PC-3 (cell line): ENCODE data around the gene EPHA10. TPM values are rescaled to one million over a fixed set of nuclear protein-coding genes. Genes with fewer than 3 reads are reported as not detected.
"Not testable (repeated sequence)": the region's sequence is repeated elsewhere in the genome, so short reads cannot be mapped to it uniquely, and the experiment has no call there.

Experiments
- ATAC-seq: fragments of 200-7000 bp; cut with Tn5 transposase; 2 replicates; pipeline ENCODE4 v1.9.1; 2020; ENCODE audit warnings: mild to moderate bottlenecking, moderate library complexity
- BruUV-seq: library from RNA; stranded (reverse); fragments of 400-500 nt; replicated peaks from 2 replicates; lab custom pipeline; 2021; lab: Mats Ljungman, UMichigan
- CTCF ChIA-PET: fragments of 300-600 bp; sonication (Branson Sonifier 250); formaldehyde crosslinking; loops from one replicate; lab custom pipeline; 2022; ENCODE audit warnings: antibody characterized with exemption; lab: Charles Lee
- POLR2A ChIA-PET: fragments of 300-600 bp; sonication (Branson Sonifier 250); formaldehyde crosslinking; loops from one replicate; lab custom pipeline; 2022; ENCODE audit warnings: antibody characterized with exemption; ENCODE audit not compliant: unreplicated experiment; lab: Charles Lee
- DNase-seq: peaks from one replicate; pipeline ENCODE4 v3.0.0-alpha.2; 2015
- H2AFZ ChIP-seq: fragments of 300-600 bp; sonication (generic); 2 replicates; pipeline ENCODE4 v1.6.0; 2016; ENCODE audit warnings: antibody characterized with exemption, low read length
- H3F3A ChIP-seq: fragments of 300-600 bp; sonication (generic); one replicate; pipeline ENCODE4 v1.6.0; 2017; ENCODE audit warnings: antibody characterized with exemption, low read length, control low read depth, mild to moderate bottlenecking; ENCODE audit not compliant: unreplicated experiment
- H3K27ac ChIP-seq: fragments of 300-600 bp; sonication (generic); 2 replicates; pipeline ENCODE4 v1.5.1; 2016; ENCODE audit warnings: mild to moderate bottlenecking, low read length
- H3K27me3 ChIP-seq: fragments of 300-600 bp; sonication (generic); 2 replicates; pipeline ENCODE4 v1.6.1; 2016; ENCODE audit warnings: low read length, mixed read lengths
- H3K36me3 ChIP-seq: fragments of 300-600 bp; sonication (generic); 2 replicates; pipeline ENCODE4 v1.6.1; 2016; ENCODE audit warnings: low read depth, mixed run types, low read length, mixed read lengths
- H3K4me1 ChIP-seq: fragments of 300-600 bp; sonication (generic); 2 replicates; pipeline ENCODE4 v1.5.1; 2016; ENCODE audit warnings: low read length; ENCODE audit not compliant: insufficient read depth
- H3K4me2 ChIP-seq: fragments of 300-600 bp; sonication (generic); 2 replicates; pipeline ENCODE4 v1.6.0; 2016; ENCODE audit warnings: low read length
- H3K4me3 ChIP-seq: fragments of 300-600 bp; sonication (generic); 2 replicates; pipeline ENCODE4 v1.5.1; 2016; ENCODE audit warnings: mild to moderate bottlenecking, low read length, mixed read lengths
- H3K79me2 ChIP-seq: fragments of 300-600 bp; sonication (generic); 2 replicates; pipeline ENCODE4 v1.6.1; 2017; ENCODE audit warnings: low read length, mixed read lengths
- H3K9ac ChIP-seq: fragments of 300-600 bp; sonication (generic); 2 replicates; pipeline ENCODE4 v1.6.0; 2016; ENCODE audit warnings: mild to moderate bottlenecking, low read length
- H3K9me2 ChIP-seq: fragments of 300-600 bp; sonication (generic); replicated peaks from 2 replicates; pipeline ENCODE4 v1.6.1; 2016; ENCODE audit warnings: mixed run types, low read length, mixed read lengths
- H3K9me3 ChIP-seq: fragments of 300-600 bp; sonication (generic); 2 replicates; pipeline ENCODE4 v1.6.1; 2016; ENCODE audit warnings: low read length, mixed read lengths
- H4K20me1 ChIP-seq: fragments of 300-600 bp; sonication (generic); 2 replicates; pipeline ENCODE4 v1.6.1; 2016; ENCODE audit warnings: low read length, mixed read lengths
- EZH2 ChIP-seq: fragments of 300-600 bp; sonication (generic); IDR thresholded peaks from one replicate; pipeline ENCODE4 v1.6.1; 2017; ENCODE audit warnings: antibody characterized with exemption, mild to moderate bottlenecking, low read length; ENCODE audit not compliant: unreplicated experiment
- EZH2phosphoT487 ChIP-seq: fragments of 300-600 bp; sonication (generic); IDR thresholded peaks from 2 replicates; pipeline ENCODE4 v1.6.1; 2018; ENCODE audit warnings: mild to moderate bottlenecking, antibody characterized with exemption, low read length, borderline replicate concordance
- intact Hi-C: fragments of 100-400 bp; cut with micrococcal nuclease; formaldehyde crosslinking; loops from 2 replicates; pipeline ENCODE4 v1.9.0; 2023
- total RNA-seq: library from RNA; depleted of rRNA; stranded (reverse); fragments of >200 nt; gene quantifications from 2 replicates; pipeline ENCODE4 v1.2.3, GENCODE V29; 2014
- TF ChIP-seq, protein P1 (sequence below): fragments of 300-600 bp; sonication (generic); conservative IDR thresholded peaks from 2 replicates; pipeline ENCODE4 v1.5.1; 2017; ENCODE audit warnings: antibody characterized with exemption, low read depth, mild to moderate bottlenecking, low read length

The EPHA10 gene
- total RNA-seq, 1 experiment from 2014 or later = 3.5 TPM

DNA sequence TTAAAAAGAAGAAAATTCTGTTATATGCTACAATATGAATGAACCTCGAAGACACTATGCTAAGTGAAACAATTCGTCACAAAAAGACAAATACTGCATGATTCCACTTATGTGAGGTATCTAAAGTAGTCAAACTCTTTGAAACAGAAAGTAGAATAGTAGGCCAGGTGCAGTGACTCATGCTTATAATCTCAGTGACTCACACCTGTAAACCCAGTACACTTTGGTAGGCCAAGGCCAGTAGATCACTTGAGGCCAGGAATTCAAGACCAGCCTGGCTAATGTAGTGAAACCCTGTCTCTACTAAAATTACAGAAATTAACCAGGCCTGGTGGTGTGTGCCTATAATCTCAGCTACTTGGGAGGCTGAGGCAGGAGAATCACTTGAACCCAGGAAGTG is 25.7 kb downstream of the EPHA10 start:
- intact Hi-C loops = no loop called here
- no peak overlapping the region for H2AFZ ChIP-seq
- no peaks in the 10 kb centered on the region for H3K9me3 ChIP-seq
- no peak overlapping the region for H3K9ac ChIP-seq
- H3K9me2 ChIP-seq = no peaks in the 10 kb centered on the region
- peak overlapping the region; percentile 60 for H3K27ac ChIP-seq
- no TSS peak for BruUV-seq
- CTCF ChIA-PET = no interaction called here
- TF ChIP-seq, protein P1, sequence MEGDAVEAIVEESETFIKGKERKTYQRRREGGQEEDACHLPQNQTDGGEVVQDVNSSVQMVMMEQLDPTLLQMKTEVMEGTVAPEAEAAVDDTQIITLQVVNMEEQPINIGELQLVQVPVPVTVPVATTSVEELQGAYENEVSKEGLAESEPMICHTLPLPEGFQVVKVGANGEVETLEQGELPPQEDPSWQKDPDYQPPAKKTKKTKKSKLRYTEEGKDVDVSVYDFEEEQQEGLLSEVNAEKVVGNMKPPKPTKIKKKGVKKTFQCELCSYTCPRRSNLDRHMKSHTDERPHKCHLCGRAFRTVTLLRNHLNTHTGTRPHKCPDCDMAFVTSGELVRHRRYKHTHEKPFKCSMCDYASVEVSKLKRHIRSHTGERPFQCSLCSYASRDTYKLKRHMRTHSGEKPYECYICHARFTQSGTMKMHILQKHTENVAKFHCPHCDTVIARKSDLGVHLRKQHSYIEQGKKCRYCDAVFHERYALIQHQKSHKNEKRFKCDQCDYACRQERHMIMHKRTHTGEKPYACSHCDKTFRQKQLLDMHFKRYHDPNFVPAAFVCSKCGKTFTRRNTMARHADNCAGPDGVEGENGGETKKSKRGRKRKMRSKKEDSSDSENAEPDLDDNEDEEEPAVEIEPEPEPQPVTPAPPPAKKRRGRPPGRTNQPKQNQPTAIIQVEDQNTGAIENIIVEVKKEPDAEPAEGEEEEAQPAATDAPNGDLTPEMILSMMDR = no peak
- TF ChIP-seq EZH2phosphoT487 = no peak
- TF ChIP-seq EZH2 = no peak
- no peak overlapping the region for H3K4me3 ChIP-seq
- no peaks in the 10 kb centered on the region; the same call in 1 of the 2 replicates for H3K36me3 ChIP-seq
- H3F3A ChIP-seq = peaks cover 4% of the 10 kb centered on the region
- H3K27me3 ChIP-seq = no peaks in the 10 kb centered on the region
- DNase-seq = peak; percentile 96
- H3K4me2 ChIP-seq = no peak overlapping the region
- no peaks in the 10 kb centered on the region for H3K79me2 ChIP-seq
- POLR2A ChIA-PET = no interaction called here
- H3K4me1 ChIP-seq = peaks cover 17% of the 10 kb centered on the region
- no peaks in the 10 kb centered on the region for H4K20me1 ChIP-seq
- ATAC-seq = peak; percentile 96

GRCh38 chr1:37738619-37739018 is 26.3 kb downstream of the EPHA10 start:
- CTCF ChIA-PET, POLR2A ChIA-PET, H3K4me2 ChIP-seq: not testable (repeated sequence)

GRCh38 chr1:37737975-37738374 is 26.9 kb downstream of the EPHA10 start:
- H3K9me2 ChIP-seq, CTCF ChIA-PET, ATAC-seq, POLR2A ChIA-PET, H3K79me2 ChIP-seq, H2AFZ ChIP-seq, H3K36me3 ChIP-seq, H3K9me3 ChIP-seq, H3K4me2 ChIP-seq, H3K27me3 ChIP-seq, intact Hi-C loops, DNase-seq, H3K4me3 ChIP-seq, H3F3A ChIP-seq, H3K27ac ChIP-seq, BruUV-seq, H3K9ac ChIP-seq, H4K20me1 ChIP-seq: not testable (repeated sequence)
- H3K4me1 ChIP-seq = peaks cover 17% of the 10 kb centered on the region

More at GRCh38 chr1:37738619-37739018, 26.3 kb downstream of the EPHA10 start:
- H2AFZ ChIP-seq, H3F3A ChIP-seq, H4K20me1 ChIP-seq, BruUV-seq, ATAC-seq, DNase-seq, H3K9me2 ChIP-seq, H3K9ac ChIP-seq, H3K9me3 ChIP-seq, H3K27ac ChIP-seq, intact Hi-C loops, H3K79me2 ChIP-seq, H3K27me3 ChIP-seq, H3K4me3 ChIP-seq, H3K36me3 ChIP-seq: not testable (repeated sequence)
- peaks cover 17% of the 10 kb centered on the region for H3K4me1 ChIP-seq
